ENCODE data around the gene PHLDA1.
"Not testable (repeated sequence)": the region's sequence is repeated elsewhere in the genome, so short reads cannot be mapped to it uniquely, and the experiment has no call there.

Gene PHLDA1

GRCh38 chr12:75984577-75985182 lies 46.9 kb downstream of the PHLDA1 start:
- no peak for DNase-seq

- not testable (repeated sequence) for DNase-seq
Observed at GRCh38 chr12:75983851-75984250, 47.7 kb downstream of the PHLDA1 start.

GRCh38 chr12:75982979-75983660 lies 48.5 kb downstream of the PHLDA1 start:
- DNase-seq = no peak

GRCh38 chr12:75982169-75982564 lies 49.4 kb downstream of the PHLDA1 start:
- no peak for DNase-seq

- no peak for DNase-seq
Observed at GRCh38 chr12:75981247-75982168, 50.1 kb downstream of the PHLDA1 start.

- no peak for DNase-seq
Observed at GRCh38 chr12:75979181-75979580, 52.4 kb downstream of the PHLDA1 start.

GRCh38 chr12:75978677-75979076 lies 52.9 kb downstream of the PHLDA1 start:
- no peak for DNase-seq

GRCh38 chr12:75977952-75978671 lies 53.5 kb downstream of the PHLDA1 start:
- no peak for DNase-seq

GRCh38 chr12:75977590-75977951 lies 54.0 kb downstream of the PHLDA1 start:
- DNase-seq = no peak

- no peak for DNase-seq
Observed at GRCh38 chr12:75976913-75977312, 54.7 kb downstream of the PHLDA1 start.

- DNase-seq = no peak
Observed at GRCh38 chr12:75976113-75976512, 55.5 kb downstream of the PHLDA1 start.

- DNase-seq = no peak
Observed at GRCh38 chr12:75975702-75976101, 55.9 kb downstream of the PHLDA1 start.

Data from activated gamma-delta T cell (primary cell).